ENCODE results near the gene ABCC10. TPM values are rescaled to one million over a fixed set of nuclear protein-coding genes. Genes with fewer than 3 reads are reported as not detected.
A peak's percentile ranks its signal among the peaks of the same experiment; 100 is the strongest.

Gene ABCC10
- total and polyA plus RNA-seq, 10 of the 15 experiments (the other 5 are each of a cell fraction or from before 2014, with no cell fraction given) = 0.80 to 18.2 (median 6.4) TPM

GRCh38 chr6:43444036-43444435 lies 16.7 kb downstream of the ABCC10 start:
- POLR2A ChIA-PET = no interaction called here
- no peaks in the 10 kb centered on the region for H3K9me3 ChIP-seq (replicated peaks; ENCODE audit: control insufficient read depth, insufficient read depth, low read length)
- no peaks in the 10 kb centered on the region for H3K27me3 ChIP-seq (replicated peaks in 1 of 2; ENCODE audit: control insufficient read depth in 2 of 2, insufficient read depth in 2 of 2, low read length in 1 of 2)
- RAD21 ChIA-PET (ENCODE audit: unreplicated experiment) = no interaction called here
- intact Hi-C loops (cut with micrococcal nuclease; ENCODE audit: unreplicated experiment) = no loop called here
- H3K4me1 ChIP-seq (ENCODE audit: control insufficient read depth, insufficient read depth, low read length) = no peaks in the 10 kb centered on the region
- H3K27ac ChIP-seq (ENCODE audit: control insufficient read depth, insufficient read depth) = no peak overlapping the region
- BruUV-seq (replicated peaks) = TSS peak; percentile 50
- DNase-seq (ENCODE audit: low read depth, low spot score) (no peak), FAIRE-seq (no peak), ATAC-seq (no peak)
- H3K36me3 ChIP-seq (ENCODE audit: control insufficient read depth in 2 of 2, insufficient read depth in 2 of 2, low read length in 1 of 2) = peaks cover 1 to 3% of the 10 kb centered on the region in 2 experiments; a peak in 3 of 4 replicates
- CTCF ChIA-PET = interaction anchor here (1.2 to 2.2 kb wide), 3 partner anchors 63 to 215 kb away, joined by 3 to 8 read pairs (median 4); partner anchors contain the start of gene DNPH1
- no peak overlapping the region for H2AFZ ChIP-seq (ENCODE audit: control insufficient read depth, low read depth, low read length)
- no peaks in the 10 kb centered on the region for H3K79me2 ChIP-seq (ENCODE audit: control insufficient read depth, insufficient read depth, low read length)
- H4K20me1 ChIP-seq (ENCODE audit: control insufficient read depth, insufficient read depth) = no peaks in the 10 kb centered on the region; the same call in 1 of the 2 replicates
- H3K4me3 ChIP-seq = no peak overlapping the region
- WGBS (ENCODE audit: insufficient coverage, insufficient replicate concordance, low lambda C conversion rate, missing lambda C conversion rate) = 87% methylated on average over 10 of the region's 10 CpGs
- H3K4me2 ChIP-seq (ENCODE audit: control insufficient read depth, insufficient read depth) = no peak overlapping the region
- in situ Hi-C loops (cut with MboI) = no loop called here
- SMC1A ChIA-PET (ENCODE audit: uncharacterized antibody, unreplicated experiment) = no interaction called here
- no peak overlapping the region for H3K9ac ChIP-seq (ENCODE audit: control insufficient read depth, insufficient read depth, low read length)
- no peak for TF ChIP-seq E2F8 (IDR thresholded peaks at IDR 0.05; ENCODE audit: low read depth, partially characterized antibody)
- TF ChIP-seq, protein P1, sequence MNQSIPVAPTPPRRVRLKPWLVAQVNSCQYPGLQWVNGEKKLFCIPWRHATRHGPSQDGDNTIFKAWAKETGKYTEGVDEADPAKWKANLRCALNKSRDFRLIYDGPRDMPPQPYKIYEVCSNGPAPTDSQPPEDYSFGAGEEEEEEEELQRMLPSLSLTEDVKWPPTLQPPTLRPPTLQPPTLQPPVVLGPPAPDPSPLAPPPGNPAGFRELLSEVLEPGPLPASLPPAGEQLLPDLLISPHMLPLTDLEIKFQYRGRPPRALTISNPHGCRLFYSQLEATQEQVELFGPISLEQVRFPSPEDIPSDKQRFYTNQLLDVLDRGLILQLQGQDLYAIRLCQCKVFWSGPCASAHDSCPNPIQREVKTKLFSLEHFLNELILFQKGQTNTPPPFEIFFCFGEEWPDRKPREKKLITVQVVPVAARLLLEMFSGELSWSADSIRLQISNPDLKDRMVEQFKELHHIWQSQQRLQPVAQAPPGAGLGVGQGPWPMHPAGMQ (IDR thresholded peaks at IDR 0.05; ENCODE audit: borderline replicate concordance) = no peak

Measured in GM12878 (cell line).